Erythroblast (primary cell): ENCODE results near the gene HS3ST5.

Experiments used
- GATA1 ChIP-seq: IDR thresholded peaks from 2 replicates; pipeline ENCODE4 v1.6.1; 2011; ENCODE audit warnings: low read depth, mild to moderate bottlenecking, control low read depth, low read length, moderate library complexity
- POLR2A ChIP-seq: IDR thresholded peaks from 2 replicates; pipeline ENCODE4 v1.6.1; 2011; ENCODE audit warnings: mild to moderate bottlenecking, low read length

DNA sequence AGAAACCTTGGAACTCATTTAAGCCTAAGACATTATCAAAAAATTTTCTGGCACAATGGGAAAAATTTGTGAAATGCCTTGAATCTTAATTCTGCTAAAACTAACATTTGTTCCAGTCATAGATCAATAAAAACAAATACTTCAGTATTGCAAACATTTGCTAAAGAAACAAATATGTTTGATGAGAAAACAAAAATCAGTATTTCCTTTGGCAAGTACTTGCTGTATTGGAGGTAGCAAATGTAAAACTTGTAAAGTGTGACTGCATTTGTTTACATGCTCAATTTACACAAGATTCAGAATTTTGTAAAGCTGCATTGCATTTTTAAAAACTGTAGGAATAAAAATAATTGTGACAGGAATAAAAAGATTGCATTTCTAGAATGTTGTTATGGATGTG lies 183.1 kb downstream of the HS3ST5 start:
- TF ChIP-seq POLR2A (no peak), GATA1 (no peak)
